Measurements from ENCODE around the gene LIPT1. TPM values are rescaled to one million over a fixed set of nuclear protein-coding genes. Genes with fewer than 3 reads are reported as not detected.
"Not testable (repeated sequence)": the region's sequence is repeated elsewhere in the genome, so short reads cannot be mapped to it uniquely, and the experiment has no call there.

Gene LIPT1
- 7.4 TPM for total RNA-seq
- long read RNA-seq, partial matches to known transcripts = 0 of 3 reads
- long read RNA-seq, other reads (novel, unspliced or antisense) = 0 of 3 reads

DNA sequence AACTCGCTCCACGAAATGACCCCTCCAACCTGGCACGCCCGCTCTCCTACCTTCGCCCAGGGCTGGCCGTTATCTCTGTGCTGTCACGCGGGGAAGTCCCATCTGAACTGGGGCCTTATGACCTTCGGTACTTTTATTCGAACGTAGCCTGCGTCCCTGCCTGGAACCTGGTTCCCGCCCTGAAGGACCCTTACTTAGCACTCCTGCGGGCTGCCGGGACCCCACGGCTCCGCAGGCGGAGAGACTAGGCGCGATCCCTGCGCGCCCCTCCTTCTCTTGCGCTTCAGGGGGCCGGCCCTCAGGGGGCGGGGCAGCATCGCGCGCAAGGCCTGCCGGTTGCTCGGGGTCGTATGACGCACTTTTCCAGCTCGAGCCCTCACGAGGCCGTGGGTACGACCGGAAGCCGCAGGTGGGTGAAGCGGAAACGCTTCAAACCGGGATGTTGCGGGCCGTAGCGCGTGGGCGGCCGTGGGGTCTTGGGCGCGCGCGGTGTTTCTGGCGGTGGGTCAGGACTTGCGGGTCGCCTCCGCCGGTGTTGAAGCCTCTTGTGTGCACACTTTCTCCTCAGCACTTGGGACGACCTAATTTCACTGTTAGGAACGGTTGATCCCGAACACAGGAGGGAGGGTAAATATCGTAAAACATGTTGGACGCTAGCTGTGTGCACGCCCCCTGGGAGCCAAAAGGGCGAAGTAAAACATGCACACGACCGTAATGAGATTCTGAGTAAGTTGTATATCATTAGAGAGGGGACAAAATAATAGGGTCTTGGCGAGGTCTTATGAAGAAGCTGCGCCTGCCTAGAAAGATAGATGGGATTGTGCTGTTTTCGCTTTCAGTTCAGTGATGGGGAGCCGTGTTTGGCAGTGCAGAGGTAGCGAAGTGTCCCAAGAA is at the start of gene LIPT1, which contains the start of gene TSGA10:
Gene LIPT1 (plus strand): TSS at position 325 of the 894 bp plus-strand sequence. CDS start 6,991 bp downstream, outside the sequence.
Gene TSGA10 (minus strand): TSS at position 300 of the 894 bp plus-strand sequence. CDS start 45,503 bp downstream, outside the sequence.
- DNase-seq (ENCODE audit: missing footprints) = peak; percentile 94

DNA sequence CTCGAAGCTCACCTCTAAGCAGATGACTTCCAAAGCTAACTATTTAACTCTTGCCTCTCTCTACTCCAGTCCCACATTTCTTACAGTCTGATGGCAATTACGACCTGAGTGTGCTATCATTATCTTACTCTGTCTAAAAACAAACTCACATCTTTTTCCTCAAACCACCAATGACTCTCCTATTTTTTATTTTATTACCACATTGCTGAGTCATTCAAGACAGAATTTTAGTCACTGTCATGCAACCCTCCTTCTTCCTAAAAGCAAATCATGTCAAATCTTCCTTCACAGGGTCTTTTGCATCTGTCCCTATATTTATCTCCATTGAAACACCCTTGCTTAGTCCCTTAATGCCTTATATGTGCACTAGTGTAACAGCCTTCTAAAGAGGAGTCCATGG is 47.9 kb upstream of the LIPT1 start:
- DNase-seq (ENCODE audit: missing footprints) = no peak
- intact Hi-C loops (cut with DNase I) = no loop called here
- ATAC-seq = no peak

More for the DNA sequence above, at the start of gene LIPT1, which contains the start of gene TSGA10:
- peak; percentile 99 for ATAC-seq
- intact Hi-C loops (cut with DNase I) = loop anchor here (2.0 to 10.0 kb wide), 2 partner anchors 14 to 330 kb away; partner anchors contain the start of gene C2orf15

DNA sequence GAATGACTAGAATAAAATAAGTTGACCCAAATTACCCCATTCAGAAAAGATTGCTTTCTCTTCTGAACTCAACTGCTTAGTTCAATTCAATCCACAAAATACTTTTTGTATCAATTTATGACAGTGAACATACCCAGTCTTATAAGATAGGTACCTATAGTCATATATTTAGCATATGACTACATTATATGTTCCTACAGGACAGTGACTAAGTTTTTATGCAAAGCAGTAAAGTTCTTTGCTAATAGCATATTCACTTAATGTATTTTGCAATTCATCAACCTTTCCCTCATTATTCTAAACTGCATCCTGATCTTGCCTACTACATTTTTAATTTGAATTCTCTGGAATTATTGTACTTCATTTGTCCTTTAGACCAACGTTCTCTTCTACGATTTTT is 43.5 kb upstream of the LIPT1 start:
- intact Hi-C loops (cut with DNase I) = no loop called here
- DNase-seq (ENCODE audit: missing footprints) = no peak
- ATAC-seq = no peak

DNA sequence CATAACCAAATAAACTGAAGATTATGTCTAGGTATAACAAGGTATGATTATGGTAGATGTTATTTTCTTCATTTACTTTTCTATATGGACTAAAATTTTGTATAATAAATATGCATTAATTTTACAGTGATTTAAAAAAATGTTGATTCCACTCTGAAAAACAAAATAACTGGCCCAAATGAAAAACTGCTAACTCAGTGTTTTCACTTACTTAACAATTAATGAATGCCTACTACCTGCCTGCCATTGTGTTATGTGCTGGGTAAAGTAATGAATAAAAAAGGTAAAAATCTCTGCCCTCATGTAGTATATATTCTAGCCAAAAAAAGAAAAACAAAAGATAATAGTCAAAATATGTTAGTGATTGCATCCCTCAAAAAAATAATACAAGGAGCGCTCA is 42.8 kb upstream of the LIPT1 start:
- ATAC-seq (no peak), DNase-seq (ENCODE audit: missing footprints) (no peak)
- intact Hi-C loops (cut with DNase I) = no loop called here

DNA sequence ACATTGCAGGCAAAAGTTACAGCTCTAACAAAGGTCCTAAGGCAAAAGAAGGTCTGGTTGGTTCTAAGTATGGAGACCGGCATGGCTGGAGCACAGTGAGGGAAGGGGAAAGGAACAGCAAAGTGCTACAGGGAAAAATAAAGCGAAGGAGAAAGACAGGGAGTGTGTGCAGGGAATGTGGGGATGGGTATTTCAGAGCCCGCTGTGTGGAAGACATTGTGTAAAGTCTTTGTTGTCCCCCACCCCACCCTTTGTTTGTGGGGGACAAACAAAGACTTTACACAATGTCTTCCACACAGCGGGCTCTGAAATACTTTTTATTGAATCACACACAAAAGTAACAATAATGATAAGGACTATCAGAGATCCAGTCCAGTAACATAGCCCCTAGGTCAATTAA is 42.1 kb upstream of the LIPT1 start:
- no peak for DNase-seq (ENCODE audit: missing footprints)
- ATAC-seq = no peak
- intact Hi-C loops (cut with DNase I) = no loop called here

DNA sequence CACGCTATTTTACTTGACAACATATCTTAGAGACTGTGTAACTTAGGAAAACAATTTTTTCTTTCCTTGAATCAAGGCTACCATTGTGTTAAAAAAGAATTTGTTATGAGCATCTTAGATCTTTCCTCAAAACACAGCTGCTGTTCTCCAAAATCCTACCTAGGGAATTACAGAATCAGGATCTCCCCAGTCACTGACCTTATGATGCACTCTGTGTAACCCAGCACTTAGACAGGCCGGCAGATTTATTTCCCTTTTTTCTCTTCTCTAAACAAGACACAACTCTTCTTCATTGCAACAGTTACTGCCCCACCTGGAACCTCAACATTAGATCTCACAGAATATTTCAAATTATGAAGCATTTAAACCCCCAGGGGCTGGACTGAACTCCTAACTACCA is 26.8 kb upstream of the LIPT1 start:
- DNase-seq (ENCODE audit: missing footprints) = no peak
- ATAC-seq = no peak
- intact Hi-C loops (cut with DNase I) = no loop called here

DNA sequence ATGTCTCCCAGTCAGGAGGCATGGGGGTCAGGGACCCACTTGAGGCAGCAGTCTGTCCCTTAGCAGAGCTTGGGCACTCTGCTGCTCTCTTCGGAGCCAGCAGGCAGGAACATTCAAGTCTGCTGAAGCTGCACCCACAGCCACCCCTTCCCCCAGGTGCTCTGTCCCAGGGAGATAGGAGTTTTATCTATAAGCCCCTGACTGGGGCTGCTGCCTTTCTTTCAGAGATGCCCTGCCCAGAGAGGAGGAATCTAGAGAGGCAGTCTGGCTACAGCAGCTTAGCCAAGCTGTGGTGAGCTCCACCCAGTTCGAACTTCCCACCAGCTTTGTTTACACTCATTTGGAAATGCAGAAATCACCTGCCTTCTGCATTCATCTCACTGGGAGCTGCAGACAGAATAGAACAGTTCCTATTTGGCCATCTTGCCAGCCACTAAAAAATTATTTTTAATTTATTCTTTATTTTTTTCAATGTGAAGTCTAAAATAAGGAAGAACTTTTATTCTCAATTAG is 19.7 kb upstream of the LIPT1 start:
- ATAC-seq; intact Hi-C loops (cut with DNase I); DNase-seq (ENCODE audit: missing footprints): not testable (repeated sequence)

DNA sequence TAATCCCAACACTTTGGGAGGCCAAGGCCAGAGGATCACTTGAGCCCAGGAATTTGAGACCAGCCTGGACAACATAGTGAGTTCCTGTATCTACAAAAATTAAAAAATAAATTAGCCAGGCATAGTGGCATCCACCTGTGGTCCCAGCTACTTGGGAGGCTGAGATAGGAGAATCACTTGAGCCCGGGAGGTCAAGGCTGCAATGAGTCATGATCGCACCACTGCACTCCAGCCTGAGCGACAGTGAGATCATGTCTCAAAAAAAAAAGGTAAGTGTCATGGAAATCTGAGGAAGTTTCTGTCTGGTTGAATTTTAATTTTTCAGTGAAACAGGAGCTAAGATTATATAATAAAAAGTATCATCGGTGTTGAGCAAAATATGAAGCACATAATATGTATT is 15.8 kb upstream of the LIPT1 start:
- ATAC-seq = no peak
- intact Hi-C loops (cut with DNase I) = no loop called here
- no peak for DNase-seq (ENCODE audit: missing footprints)

DNA sequence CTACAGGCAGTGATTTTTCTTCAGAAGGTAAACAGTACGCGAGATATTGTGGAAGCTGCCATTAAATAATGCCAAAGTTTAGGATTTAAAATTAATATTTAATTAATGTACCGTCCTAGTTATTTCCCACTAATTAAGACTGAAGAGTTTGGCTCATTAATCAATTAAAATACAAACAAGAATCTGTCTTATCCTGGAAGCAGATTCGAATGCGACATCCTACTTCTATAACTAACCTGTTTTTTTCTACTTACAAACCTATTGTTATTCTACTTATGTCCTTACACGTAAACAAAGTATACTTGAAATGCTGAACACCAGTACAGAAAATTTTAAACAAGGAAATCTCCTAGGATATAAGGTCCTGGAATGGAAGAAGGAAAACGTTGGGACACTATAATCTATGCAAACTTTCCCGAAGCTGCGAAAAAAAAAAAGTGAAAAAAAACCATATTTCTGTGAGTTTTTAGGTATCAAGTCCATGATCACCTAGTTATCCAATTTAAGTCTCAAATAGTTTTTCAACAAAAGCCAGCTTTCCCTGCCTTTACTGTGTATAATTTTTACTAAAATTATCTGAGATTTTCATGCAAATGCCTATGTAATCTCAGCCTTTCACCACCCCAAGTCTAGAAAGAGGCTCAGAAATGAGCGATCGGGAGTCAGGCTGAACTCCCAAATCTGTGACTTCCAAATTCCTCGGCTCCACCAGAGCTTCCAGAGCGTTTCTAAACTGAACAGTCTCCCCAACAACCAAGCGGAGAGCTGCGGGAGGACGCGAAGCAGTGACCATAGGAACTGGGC is 14.5 kb upstream of the LIPT1 start:
- intact Hi-C loops (cut with DNase I) = loop anchor here (2.0 kb wide), 1 partner anchor 15 kb away; the partner anchor contains the start of genes LIPT1 and TSGA10
- no peak for DNase-seq (ENCODE audit: missing footprints)
- ATAC-seq = no peak

DNA sequence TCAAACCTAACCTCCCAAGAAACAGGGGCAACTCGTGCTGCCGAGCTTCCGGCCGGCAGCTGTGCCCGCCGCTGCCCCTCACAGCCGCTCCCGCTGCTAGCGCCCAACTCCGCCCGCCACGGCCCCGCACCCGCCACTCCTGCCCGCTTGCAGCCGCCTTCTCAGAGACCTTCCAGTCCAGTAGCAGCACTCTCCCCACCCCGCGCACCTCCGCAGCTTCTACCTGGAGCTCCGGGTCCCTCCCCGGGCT is 14.0 kb upstream of the LIPT1 start:
- ATAC-seq (peak; percentile 45), DNase-seq (ENCODE audit: missing footprints) (no peak)
- intact Hi-C loops (cut with DNase I) = loop anchor here (2.0 kb wide), 1 partner anchor 14 kb away; the partner anchor contains the start of genes LIPT1 and TSGA10

DNA sequence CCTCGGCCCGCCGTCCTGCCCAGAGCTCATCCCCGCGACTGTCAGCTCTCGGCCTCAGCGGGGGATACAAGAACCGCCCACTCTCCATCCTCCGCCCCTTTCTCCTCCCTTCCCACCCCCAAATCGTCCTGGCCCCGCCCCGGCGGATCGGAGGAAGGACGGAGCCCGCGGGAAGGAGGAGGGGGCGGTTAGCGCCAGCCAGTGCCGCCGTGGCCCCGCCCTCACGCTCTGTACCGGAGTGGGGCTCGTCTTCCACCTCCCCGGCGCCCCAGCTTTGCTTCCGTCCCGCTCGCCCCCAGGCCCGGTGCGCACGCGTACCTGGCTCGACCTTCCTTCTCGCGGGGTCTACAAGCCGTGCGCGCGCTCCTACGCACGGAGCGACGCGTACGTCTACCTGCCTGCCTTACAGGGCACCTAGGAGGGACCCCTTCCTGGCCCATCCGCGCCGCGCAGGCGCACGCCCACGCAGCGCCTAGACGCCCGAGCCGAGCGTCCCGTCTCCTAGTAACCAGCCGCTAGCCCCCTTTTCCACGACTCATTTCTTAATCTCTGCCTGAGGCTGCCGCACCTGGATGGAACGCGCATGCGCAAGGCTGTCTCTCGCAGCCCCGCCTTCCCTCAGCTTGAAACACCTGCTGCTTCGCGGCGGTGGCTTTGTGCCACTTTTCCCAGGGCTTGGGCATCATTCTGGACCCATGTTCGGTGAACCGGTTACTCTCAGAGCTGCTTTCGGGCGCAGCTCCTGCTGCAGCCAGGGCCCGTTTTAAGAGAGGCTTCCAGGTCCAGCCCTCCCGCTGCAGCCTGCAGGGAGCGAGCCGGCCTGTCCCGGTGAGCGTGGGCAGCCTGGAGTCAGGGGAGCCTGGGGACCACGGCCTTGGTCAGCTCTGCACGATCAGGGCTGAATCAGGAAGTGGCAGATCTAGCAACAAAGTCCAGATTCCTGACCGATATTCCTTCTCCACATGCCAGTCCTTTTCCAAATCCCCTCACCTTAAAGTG is 13.4 kb upstream of the LIPT1 start, which contains the start of gene C2orf15:
Gene C2orf15 (plus strand): TSS at position 598 of the 999 bp plus-strand sequence. CDS start 8,852 bp downstream, outside the sequence.
- DNase-seq (ENCODE audit: missing footprints) (peak; percentile 97), ATAC-seq (peak; percentile 99)
- intact Hi-C loops (cut with DNase I) = loop anchor here (2.0 kb wide), 1 partner anchor 13 kb away; the partner anchor contains the start of genes LIPT1 and TSGA10

DNA sequence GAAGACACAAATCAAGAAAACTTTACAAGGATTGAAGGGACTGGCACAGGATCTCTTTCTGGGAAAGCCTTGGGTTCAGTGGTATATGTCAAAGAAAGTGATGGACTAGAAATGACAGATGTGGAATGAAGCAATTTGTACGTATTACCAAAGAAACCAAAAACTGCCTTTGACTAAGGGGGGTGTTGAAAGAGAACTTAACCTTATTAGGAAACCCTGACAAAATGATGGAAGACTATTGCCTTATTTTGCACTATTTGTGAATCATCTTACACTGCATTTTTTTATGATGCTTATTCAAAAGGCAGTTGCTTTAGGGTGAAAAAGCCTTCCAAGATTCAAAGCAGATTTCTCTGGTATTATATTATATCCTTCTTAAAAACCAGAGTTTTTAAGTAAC is 4.1 kb upstream of the LIPT1 start:
- intact Hi-C loops (cut with DNase I) = loop anchor here (10.0 kb wide), 1 partner anchor 334 kb away; no protein-coding TSS in a partner anchor
- DNase-seq (ENCODE audit: missing footprints) (no peak), ATAC-seq (no peak)

DNA sequence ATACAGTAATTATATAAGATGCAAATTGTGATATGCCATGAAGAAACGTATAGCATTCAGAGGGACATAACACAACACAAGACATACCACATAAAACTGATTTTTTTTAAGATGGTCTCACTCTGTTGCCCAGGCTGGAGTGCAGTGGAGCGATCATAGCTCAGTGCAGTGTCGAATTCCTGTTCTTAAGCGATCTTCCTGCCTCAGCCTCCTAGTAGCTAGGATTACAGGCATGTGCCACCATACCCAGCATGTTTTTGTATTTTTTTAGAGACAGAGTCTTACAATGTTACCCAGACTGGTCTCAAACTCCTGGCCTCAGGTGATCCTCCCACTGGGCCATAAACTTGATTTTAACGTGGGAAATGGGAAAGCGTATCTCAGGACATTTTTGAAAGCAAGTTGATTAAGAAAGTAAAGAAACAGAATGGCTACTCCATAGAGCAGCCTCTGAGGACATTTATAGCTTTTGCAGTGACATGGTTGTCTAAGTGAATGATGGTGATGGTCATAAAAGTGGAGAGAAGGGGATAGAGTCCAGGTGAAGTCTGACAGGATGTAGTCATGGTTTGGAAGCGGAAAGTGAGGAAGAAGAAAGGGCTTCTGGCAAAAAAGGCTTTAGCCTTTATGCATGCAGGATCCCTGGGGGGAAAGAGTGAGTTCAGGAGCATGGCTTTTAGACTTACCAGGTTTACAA is 2.4 kb upstream of the LIPT1 start:
- no peak for ATAC-seq

DNA sequence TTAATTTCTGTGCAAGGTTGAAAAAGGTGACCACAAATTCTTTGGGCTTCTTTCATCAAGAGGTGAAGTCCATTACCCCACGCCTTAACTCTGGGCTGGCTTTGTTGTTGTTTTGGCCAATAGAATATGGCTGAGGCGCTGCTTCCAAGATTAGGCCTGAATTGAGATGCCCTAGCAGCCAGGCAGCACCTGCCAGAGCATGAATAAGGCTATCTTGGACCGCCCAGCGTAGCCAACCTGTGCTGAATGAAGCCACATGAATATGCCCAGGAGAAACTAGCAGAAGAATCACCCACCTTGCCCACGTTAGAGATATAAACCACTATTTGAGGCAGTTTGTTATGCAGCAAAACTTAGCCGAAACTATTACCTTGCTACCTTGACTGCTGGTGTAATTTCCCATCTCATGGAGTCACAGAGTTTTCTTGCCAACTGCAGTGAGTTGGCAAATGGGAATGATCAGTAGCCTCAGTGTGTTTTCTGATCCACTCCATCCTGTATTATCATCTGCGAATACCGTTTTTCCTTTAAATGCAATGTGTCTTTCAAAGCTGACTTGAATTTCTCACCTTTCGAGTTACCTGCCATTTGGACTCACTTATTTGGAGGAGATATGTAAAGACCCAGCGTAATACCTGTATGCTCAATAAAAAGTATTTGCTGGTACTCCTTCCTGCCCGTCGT is 704 bp upstream of the LIPT1 start:
- intact Hi-C loops (cut with DNase I) = loop anchor here (2.0 to 10.0 kb wide), 2 partner anchors 13 to 331 kb away; partner anchors contain the start of gene C2orf15
- ATAC-seq = no peak

More for the DNA sequence above, 2.4 kb upstream of the LIPT1 start:
- intact Hi-C loops (cut with DNase I) = loop anchor here (10.0 kb wide), 1 partner anchor 332 kb away; no protein-coding TSS in a partner anchor
- DNase-seq (ENCODE audit: missing footprints) = no peak

DNA sequence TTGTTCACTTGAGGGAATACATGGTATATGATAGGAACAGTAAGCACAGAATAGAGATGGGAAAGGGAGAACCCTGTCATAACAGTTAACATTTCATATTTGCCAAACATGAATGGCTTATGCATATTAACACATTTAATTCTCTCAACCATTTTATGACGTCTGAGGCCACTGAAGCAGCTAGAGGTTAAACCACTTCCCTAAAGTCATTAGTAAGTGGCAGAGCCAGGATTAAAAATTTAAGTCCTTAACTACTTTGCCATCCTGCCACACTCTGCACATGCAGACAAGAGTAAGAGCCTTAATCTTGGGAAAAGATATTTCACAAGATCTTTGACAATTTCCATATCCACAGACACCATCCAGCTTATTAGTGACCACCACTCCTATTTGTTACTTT is 2.1 kb downstream of the LIPT1 start:
- intact Hi-C loops (cut with DNase I) = loop anchor here (10.0 kb wide), 1 partner anchor 328 kb away; no protein-coding TSS in a partner anchor
- DNase-seq (ENCODE audit: missing footprints) (no peak), ATAC-seq (no peak)

More for the DNA sequence above, 704 bp upstream of the LIPT1 start:
- no peak for DNase-seq (ENCODE audit: missing footprints)

DNA sequence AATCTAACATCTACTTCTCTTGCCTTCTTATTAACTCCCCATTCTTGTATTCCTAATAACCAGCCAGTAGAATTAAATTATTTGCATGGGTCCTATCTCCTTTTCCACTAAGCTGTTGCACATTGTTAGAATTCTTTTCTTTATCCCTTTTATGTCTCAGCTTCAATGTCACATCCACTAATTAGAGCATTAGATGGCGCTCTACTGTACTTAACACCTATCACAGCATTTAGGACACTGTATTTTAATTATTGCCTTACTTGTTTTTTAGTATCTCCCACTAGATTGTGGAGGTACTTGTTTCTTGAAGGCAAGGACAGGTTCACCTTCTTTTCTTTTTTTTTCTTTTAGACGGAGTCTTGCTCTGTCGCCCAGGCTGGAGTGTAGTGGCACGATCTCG is 3.8 kb downstream of the LIPT1 start:
- intact Hi-C loops (cut with DNase I) = loop anchor here (10.0 kb wide), 1 partner anchor 326 kb away; no protein-coding TSS in a partner anchor
- ATAC-seq = no peak
- DNase-seq (ENCODE audit: missing footprints) = no peak

All from Right ventricle myocardium inferior (tissue), 1 donor.